Immature natural killer cell (primary cell): ENCODE results near the gene KCTD4. TPM values are rescaled to one million over a fixed set of nuclear protein-coding genes. Genes with fewer than 3 reads are reported as not detected.
A peak's percentile ranks its signal among the peaks of the same experiment; 100 is the strongest.

ENCODE experiments used
- DNase-seq, 3 donors: peaks; one replicate each; pipeline ENCODE4 v3.0.0; 2022; ENCODE audit warnings: mixed read lengths in 1 of 3
- H3K27ac Mint-ChIP-seq, 6 donors: one replicate each; pipeline ENCODE4 v1.8.0; 2020; ENCODE audit warnings: mixed read lengths in 6 of 6, mild to moderate bottlenecking in 5 of 6, inconsistent platforms in 4 of 6, moderate library complexity in 3 of 6
- H3K27me3 Mint-ChIP-seq, 3 donors: one replicate each; pipeline ENCODE4 v1.8.0; 2020 to 2021; ENCODE audit warnings: low read depth in 3 of 3, mild to moderate bottlenecking in 3 of 3, mixed read lengths in 3 of 3, moderate library complexity in 3 of 3, inconsistent platforms in 1 of 3
- H3K36me3 Mint-ChIP-seq, 3 donors: one replicate each; pipeline ENCODE4 v1.8.0; 2020; ENCODE audit warnings: mixed read lengths in 3 of 3, inconsistent platforms in 2 of 3, mild to moderate bottlenecking in 2 of 3
- H3K4me1 Mint-ChIP-seq, 2 donors: one replicate each; pipeline ENCODE4 v1.8.0; 2020; ENCODE audit warnings: inconsistent platforms in 2 of 2, mild to moderate bottlenecking in 2 of 2, mixed read lengths in 2 of 2, moderate library complexity in 1 of 2
- H3K4me3 Mint-ChIP-seq, 5 donors: one replicate each; pipeline ENCODE4 v1.8.0; 2020; ENCODE audit warnings: mild to moderate bottlenecking in 5 of 5, mixed read lengths in 5 of 5, inconsistent platforms in 3 of 5, moderate library complexity in 3 of 5
- H3K9me3 Mint-ChIP-seq, 6 donors: one replicate each; pipeline ENCODE4 v1.8.0; 2020; ENCODE audit warnings: mild to moderate bottlenecking in 6 of 6, mixed read lengths in 6 of 6, inconsistent platforms in 4 of 6, moderate library complexity in 3 of 6
- polyA plus RNA-seq, 3 donors: library from polyadenylated mRNA; unstranded; fragments of 300-500 nt; fragmentation: Illumina TruSeq; gene quantifications; one replicate each; pipeline ENCODE4 v1.2.3, GENCODE V29; 2021

KCTD4 gene
- polyA plus RNA-seq, 3 donors from 2014 or later, result 0.20 TPM; not detected in 2

DNA sequence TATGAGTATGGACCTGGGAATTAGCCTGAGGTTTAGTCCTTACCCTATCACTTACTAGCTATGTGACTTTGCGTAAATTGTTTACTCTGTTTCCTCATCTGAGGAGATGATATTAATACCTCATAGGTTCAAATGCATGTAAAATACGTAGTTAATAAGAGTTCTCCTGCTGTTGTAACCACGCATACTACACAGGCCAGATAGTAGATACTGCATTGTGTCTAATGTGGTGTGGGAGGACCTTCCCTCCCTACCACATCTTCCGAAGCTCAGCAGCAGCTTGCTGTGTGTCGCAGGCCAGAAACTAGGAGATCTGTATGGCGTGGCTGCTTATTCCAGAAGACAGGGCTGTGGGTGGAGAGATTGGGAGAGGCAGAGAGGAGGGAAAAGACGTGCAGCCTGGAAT lies 57.5 kb downstream of the KCTD4 start:
- H3K9me3 Mint-ChIP-seq, result no peaks in the 10 kb centered on the region
- no peak for DNase-seq

More for the DNA sequence above, 57.5 kb downstream of the KCTD4 start:
- Mint-ChIP-seq H3K36me3 (peaks cover 6 to 7% (median 6%) of the 10 kb centered on the region in 3 donors), H3K4me3 (no peak overlapping the region), H3K27ac (peak overlapping the region in 2 of 6 donors; percentile 2 to 55), H3K27me3 (no peaks in the 10 kb centered on the region), H3K4me1 (peaks cover 6 to 41% of the 10 kb centered on the region in 2 donors)

Other genes with a start within 250 kb of the KCTD4 start
- 1 to 10 TPM in 2 of 3 donors, under 1 TPM in 1; 0.81 to 4.6 (median 1.7) TPM for gene NUFIP1, start 211.6 kb downstream of the KCTD4 start, polyA plus RNA-seq
- 10 to 100 TPM; 13.2 to 21.3 (median 15.2) TPM for gene GPALPP1, start 211.5 kb downstream of the KCTD4 start, polyA plus RNA-seq
- gene GTF2F2, start 80.5 kb downstream of the KCTD4 start, polyA plus RNA-seq, result 1 to 10 TPM; 4.5 to 9.4 (median 9.3) TPM
- 1,000 to 10,000 TPM; 1,111 to 3,245 (median 1,774) TPM for gene TPT1, start 140.1 kb upstream of the KCTD4 start, polyA plus RNA-seq
- 1 to 10 TPM in 2 of 3 donors, under 1 TPM in 1; 0.77 to 2.0 (median 1.5) TPM for gene SLC25A30, start 217.3 kb upstream of the KCTD4 start, polyA plus RNA-seq